Testis (tissue), 2 donors: ENCODE data around the gene C11orf21.

Experiments
- POLR2A ChIP-seq: fragments of 450-650 bp; IDR thresholded peaks from one replicate; pipeline ENCODE4 v1.6.1; 2017; ENCODE audit warnings: antibody characterized with exemption, mild to moderate bottlenecking, moderate library complexity
- TF ChIP-seq, protein P1 (sequence below), 3 experiments: fragments of 450-650 bp in 2 of 3; fragments of 200-600 bp in 1 of 3; sonication (generic) in 1 of 3; IDR thresholded peaks; one replicate each; pipeline ENCODE4 v1.5.1; 2016 to 2019; ENCODE audit warnings: antibody characterized with exemption in 3 of 3, mild to moderate bottlenecking in 2 of 3, moderate library complexity in 1 of 3

DNA sequence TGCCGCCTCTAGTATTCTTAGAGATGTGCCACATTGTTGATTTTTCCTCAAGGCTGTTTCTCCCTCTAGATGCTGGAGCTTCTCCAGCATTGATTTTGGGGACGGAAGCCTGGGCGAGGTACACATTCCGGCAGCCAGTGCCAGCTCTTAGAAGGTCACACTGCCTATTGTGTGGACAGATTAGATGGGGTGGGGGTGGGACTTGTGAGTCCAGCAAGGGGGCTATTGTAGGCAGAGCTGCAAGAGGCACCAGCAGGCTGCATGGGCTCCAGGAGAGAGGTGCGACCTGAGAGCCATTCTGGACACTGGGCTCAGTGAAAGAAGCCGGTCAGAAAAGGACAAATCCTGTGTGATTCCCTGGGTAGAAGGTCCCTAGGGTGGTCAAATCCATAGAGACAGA, 12.4 kb downstream of the C11orf21 start:
- TF ChIP-seq, protein P1, sequence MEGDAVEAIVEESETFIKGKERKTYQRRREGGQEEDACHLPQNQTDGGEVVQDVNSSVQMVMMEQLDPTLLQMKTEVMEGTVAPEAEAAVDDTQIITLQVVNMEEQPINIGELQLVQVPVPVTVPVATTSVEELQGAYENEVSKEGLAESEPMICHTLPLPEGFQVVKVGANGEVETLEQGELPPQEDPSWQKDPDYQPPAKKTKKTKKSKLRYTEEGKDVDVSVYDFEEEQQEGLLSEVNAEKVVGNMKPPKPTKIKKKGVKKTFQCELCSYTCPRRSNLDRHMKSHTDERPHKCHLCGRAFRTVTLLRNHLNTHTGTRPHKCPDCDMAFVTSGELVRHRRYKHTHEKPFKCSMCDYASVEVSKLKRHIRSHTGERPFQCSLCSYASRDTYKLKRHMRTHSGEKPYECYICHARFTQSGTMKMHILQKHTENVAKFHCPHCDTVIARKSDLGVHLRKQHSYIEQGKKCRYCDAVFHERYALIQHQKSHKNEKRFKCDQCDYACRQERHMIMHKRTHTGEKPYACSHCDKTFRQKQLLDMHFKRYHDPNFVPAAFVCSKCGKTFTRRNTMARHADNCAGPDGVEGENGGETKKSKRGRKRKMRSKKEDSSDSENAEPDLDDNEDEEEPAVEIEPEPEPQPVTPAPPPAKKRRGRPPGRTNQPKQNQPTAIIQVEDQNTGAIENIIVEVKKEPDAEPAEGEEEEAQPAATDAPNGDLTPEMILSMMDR (IDR thresholded peaks at IDR 0.05), result no peak
- TF ChIP-seq POLR2A, result no peak
